IPS DF 4.7 (cell line): ENCODE measurements around the gene MYO16.

Source experiments
- DNase-seq: peaks from one replicate; pipeline ENCODE4 v3.0.0-alpha.2; 2013; ENCODE audit warnings: low spot score; ENCODE audit errors: extremely low read depth

MYO16 gene

DNA sequence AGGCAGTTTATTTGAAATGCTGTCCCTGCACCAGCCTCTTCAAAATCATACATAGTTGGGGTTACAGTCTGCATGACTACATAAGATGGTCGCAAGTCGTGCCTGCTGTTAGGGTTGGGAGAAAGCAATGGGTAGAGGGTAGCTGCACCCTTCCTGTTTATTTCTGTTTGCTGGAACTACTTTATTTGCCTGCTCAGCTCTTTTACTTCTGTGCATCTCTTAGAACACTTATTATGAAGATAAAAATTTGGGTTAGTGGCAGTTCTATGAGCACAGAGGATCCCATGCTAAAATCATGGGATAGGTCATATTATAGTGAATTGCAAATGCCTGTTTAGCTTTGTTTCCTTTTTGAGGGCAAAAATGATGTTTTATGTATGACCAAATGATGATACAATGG is 160.1 kb downstream of the MYO16 start:
- no peak for DNase-seq

DNA sequence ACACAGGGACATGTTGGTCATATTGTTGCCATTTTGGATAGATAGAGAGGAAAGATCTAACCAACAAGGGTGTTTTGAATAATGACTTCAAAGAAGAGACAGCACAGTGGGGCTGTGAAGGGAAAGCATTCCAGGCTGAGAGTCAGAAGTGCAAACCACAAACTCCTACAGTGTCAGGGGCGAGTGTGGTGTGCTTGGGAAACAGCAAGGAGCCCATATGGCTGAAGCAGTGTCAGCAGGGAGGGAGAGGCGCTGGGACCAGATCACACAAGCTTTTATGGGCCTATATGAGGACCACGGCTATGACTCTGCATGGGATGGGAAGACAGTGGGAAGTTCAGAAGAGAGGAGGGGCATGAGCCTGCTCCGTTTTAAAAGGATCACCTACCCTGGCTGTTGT is 166.4 kb downstream of the MYO16 start:
- DNase-seq = no peak

DNA sequence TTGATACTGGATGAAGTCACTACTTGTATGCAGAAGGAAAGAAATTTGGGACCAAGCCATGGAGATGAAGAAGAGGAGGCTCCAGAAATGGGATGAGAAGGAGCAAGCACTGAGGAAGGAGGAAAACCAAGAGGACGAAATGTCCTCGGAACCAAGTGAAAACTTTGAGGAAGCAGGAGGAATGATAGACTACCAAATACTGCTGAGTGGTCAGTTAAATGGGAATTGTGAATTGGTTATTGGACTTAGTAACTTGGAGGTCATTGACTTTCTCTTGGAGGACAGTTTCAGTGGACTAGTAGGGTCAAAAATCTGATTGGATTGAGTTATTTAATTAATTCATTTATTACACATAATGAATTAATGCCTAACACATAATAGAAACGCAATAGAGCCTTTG is 167.9 kb downstream of the MYO16 start:
- no peak for DNase-seq

DNA sequence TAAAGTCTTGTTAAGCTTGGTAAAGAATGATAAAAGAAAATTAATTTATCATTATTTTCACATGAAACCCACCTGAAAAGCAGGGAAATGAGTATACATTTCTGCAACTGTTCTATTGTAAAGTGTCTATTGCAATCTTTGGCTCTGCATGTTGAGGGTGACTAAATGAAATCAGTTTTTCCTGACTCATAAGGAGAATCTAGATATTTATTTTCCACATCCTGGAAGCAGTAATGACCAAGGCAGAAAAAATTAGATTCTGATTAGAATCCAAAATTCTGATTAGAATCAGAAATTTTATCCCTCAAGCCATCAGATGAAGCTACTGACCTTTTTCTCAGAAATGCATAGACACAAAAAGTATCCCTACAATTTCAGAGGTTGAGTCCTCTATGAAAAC is 178.4 kb downstream of the MYO16 start:
- DNase-seq = no peak

DNA sequence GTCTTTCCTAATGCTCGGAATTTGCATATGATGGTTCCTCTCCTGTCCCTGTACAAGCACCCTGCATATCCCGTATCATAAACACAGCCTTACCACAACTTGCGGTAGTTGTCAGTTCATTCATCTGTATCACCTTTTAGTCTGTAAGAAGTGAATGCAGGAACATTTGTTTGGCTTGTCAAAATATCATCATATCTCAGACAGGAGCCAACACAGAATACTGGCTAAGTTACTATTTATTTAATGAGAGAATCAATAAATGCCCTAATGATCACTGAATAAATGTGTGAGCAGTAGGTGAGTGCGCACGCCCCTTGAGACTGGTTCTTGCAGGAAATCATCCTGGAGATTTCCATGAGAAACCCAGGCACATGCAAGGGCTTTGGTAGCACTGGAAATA is 182.8 kb downstream of the MYO16 start:
- DNase-seq = no peak

DNA sequence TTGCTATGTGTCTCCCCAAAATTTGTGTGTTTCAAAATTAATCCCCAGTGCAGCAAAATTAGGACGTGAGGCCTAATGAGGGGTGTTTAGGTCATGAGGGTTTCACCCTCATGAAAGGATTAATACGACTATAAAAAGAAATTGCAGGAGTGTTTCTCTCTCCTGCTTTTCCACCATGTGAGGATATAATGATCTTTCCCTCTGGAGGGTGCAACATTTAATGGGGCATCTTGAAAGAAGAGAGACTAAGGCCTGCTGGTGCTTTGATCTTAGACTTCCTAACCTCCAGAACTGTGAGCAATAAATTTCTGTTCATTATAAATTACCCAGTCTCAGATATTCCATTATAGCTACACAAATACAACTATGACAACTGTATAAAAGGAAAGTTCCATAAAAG is 183.2 kb downstream of the MYO16 start:
- DNase-seq = no peak

DNA sequence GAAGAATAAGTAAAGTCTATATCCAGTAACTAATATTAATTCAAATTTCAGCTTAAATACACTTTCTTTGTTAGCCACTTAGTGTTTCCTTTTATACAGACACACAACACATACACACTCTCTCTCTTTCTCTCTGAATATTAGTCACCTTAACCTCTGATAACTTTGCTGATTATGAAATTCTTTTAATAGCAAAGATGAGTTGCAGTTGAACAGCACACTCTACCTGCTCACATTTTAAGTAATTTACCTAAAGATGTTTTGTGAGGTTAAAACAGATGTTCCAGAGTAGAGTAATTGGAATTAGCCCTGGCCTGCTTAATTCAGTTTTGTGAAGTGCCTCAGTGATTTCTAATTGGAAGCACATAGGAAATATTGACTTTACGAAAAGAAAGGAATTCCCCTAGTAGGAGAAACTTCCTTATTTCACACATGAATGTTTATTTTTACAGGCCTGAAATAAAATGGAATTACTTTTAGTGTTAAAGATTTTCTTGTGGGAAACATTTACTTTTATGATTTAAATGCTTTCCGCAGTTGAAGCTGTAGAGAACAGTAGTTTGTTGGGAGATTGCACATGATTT is 184.3 kb downstream of the MYO16 start:
- DNase-seq = no peak

DNA sequence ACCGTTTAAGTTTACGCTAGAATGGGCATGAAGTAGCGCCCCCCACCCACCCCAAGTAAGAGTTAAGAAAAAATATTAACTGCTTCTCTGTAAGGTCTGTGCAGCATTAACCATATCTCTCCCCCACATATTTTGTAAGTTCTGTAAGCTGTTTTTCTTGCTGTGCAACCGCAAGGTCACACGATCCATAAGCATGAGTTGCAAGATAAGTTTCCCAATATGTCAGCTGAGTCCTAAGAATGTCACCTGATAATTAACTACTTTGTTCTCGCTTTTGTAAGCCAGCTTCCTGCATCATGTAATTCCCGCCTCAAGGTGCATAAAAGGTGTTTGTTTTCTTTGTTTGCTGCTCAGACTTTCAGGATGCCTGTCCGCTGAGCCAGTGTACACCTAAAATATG is 187.0 kb downstream of the MYO16 start:
- no peak for DNase-seq

DNA sequence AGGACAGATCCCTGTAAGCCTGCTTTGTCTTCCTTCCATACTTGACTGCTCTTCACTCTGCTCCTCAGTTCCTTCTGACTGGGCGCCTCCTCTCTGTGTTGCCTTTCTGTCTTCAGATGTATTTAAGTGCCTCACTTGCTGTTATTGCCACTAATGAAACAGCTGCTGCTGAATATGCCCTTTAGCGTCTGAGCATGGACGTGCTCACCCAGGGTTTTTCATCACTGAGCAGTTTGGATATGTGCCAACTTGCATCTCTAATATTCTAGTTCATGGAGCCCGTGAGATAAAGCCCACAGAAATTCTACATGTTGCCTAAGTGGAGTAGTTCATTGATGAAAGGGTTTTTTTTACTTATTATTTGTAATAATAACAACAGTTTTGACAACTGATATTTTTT is 198.2 kb downstream of the MYO16 start:
- DNase-seq = no peak

DNA sequence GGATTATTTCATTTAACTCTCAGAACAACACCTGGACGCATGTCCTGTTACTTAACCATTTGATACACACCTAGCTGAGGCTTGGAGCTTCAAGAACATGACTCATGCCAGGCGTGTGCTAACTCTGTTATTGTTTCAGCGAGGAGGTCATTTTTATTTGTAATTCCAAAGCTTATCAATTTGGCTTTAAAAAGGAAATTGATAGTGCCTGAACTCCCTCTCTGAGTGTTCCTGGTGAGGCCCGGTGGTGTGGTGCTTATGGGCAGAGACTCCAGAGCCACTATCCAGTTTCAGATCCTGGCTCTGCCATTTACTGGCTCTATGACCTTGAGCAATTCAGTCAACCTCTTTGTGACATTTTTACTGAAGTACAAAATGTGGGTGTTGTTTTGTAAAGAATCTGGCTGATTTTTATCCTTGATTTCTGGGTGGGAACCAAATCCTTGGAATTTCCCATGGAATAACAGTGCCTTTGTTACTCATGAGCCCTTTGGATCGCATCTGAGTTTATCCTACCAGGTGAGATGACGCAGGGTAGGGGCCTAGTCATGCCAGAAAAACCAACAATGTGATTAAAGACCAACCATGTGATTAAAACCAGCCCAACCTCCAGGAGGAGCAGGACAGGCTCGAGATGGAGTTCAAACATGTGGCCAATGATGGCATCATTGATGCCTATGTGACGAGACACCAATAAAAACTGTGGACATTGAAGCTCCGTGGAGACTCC is 198.8 kb downstream of the MYO16 start:
- DNase-seq = no peak

DNA sequence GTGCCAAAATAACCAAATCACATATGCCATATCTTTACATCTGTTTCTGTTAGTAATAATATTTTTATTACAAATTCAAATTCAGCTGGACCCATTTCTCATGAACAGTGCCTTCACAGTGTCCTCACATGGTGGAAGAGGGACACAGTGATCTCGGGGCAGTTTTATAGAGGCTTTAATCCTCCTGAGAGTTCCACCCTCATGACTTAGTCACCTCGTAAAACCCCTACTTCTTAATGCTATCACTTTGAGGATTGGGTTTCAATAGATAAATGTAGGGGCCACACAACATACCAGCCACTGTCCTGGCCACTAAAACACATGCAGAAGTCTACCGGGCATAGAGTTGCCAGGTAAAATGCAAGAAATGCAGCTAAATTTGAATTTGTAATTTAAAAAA is 201.5 kb downstream of the MYO16 start:
- DNase-seq = no peak

DNA sequence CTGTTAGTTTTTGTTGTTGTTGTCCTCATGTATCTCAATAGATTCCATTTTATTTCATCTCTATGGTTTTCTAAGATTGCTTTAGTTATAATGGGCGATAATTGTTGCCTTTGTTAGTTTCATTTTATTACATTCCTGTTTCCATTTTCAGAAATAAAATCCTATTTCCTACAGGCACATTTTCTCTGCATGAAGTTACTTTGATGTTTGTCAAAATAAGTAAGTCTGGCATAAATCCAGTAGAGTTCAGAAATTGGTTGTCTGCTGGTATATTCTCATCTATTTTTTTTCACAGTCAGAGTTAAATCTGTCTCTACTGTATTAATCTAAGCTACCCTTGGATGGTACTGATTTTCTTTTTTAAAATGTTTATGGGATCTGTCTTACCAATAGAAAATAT is 204.1 kb downstream of the MYO16 start:
- DNase-seq = no peak

DNA sequence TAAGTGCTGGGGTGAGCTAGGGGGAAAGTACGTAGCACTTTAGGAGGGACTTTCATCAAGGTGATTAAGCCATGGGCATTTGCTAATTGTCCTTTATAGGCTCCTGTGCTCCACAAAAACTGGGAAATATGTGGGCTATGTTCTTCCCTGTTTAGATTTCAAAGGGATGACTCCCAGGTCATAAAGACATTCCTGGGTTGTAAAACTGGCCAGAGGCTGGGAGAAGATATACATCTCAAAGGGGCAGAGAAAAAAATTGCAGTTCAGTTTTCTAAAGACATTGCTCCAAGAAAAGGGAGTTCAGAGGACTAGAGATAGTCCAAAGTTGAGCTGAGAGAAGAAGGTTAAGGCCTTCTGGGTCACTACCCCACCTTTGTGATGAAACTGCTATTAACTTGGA is 204.8 kb downstream of the MYO16 start:
- no peak for DNase-seq

DNA sequence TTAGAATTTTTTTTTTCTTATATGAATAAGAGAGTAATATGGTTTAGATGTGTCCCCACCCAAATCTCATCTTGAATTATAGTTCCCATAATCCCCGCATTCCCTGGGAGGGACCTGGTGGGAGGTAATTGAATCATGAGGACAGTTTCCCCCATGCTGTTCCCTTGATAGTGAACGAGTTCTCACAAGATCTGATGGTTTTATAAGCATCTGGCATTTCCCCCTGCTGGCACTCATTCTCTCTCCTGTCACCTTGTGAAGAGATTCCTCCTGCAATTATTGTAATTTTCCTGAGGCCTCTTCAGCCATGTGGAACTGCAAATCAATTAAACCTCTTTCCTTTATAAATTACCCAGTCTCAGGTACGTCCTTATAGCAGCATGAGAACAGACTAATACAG is 205.7 kb downstream of the MYO16 start:
- DNase-seq = no peak

DNA sequence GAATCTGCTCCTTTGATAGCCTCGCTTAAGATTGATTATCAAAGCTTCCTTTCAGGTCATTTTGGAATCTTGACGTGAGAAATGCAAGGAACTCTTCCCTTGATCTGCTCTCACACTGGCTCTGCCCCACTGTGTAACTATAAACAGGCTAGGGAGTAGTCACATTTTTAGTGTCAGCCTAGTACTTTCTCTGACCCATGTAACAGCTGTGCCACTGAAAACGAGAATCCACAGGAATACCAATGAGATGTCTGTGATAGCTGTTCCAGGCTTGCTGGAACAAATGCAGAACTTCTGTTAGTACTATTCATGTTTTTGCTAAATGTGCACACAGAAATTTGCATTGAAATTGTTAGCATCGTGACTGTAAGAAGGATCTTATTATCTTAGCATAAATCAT is 221.3 kb downstream of the MYO16 start:
- DNase-seq = no peak

DNA sequence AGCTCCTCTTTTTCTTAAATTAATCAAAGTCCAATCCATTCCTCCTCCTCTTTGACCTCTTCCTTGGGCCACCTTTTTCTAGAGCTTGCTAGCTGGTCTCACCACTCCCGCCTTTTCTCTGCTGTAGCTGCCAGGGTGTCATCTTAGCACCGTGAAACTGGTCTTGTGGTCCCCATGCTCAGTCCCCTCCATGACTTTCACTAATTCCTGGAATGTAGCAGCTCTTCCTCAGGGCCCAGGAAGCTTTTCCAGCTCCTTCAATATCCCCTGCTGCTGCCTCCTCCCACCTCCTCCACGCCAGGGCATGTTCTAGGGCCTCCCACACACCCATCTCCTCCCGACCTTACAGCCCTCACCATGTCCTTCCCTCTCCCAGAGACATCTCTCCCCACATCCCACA is 222.2 kb downstream of the MYO16 start:
- no peak for DNase-seq

DNA sequence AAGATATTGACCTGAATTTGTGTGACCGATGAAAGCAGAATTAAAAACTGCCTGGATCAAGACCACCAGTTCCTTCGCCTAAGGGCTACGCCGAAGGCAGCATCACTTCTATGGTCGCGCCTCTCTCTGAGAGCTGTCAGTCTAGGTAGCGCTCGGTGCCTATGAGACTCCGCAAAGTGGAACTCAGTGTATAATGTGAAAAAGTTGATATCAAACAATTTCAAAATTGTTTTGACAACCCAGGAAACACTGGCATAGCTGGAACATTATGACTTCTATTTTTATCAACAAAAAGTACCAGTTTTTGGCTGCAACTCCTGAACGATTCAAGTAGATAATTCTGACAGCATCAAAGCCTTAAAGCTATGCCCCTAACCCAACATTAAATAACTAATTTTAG is 223.6 kb downstream of the MYO16 start:
- no peak for DNase-seq

DNA sequence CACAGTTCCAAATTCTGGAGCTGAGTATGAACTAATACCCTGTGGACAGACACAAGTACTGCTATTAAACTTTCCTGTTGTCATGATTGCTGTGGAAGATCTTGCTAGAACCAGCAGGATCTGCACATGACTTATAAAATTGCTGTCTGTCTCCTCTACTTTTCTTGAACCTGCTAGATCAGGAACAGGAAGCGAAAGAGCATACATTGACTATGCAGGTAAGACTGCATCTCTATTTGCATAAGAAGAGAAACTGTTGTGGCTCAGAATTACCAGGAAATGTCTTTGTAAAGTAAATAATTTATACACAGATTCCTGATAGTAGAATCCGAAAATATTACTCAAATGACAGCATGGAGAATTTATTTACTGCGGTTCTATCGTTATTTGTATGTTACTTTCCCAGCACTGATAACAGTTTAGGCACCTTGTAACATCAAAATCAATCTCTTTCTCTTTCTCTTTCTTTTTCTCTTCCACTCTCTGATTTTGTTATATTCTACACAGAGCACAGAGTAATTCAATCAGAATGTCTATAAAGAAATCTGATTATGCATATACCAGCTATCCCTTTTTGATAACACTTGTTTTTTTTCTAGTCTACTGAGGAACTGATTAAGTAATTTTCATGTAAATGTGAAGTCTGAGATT is 226.5 kb downstream of the MYO16 start:
- no peak for DNase-seq

DNA sequence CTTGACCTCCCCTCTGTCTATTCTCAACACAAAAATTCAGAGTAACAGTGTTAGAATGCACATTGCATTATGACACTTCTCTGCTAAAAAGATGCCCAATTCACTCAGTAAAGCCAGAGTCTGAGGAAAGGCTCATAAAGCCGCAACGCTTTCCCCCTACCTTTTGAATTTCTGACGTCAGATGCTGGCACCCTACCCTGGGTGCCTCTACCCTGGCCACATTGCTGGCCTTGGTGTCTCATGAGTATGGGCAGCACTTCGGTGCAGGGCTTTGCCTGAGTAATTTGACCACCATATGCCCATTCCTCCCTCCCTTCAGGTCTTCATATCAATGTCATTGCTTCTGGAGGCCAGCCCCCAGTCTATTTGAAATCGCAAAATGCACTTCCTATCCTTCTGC is 229.3 kb downstream of the MYO16 start:
- DNase-seq = no peak

DNA sequence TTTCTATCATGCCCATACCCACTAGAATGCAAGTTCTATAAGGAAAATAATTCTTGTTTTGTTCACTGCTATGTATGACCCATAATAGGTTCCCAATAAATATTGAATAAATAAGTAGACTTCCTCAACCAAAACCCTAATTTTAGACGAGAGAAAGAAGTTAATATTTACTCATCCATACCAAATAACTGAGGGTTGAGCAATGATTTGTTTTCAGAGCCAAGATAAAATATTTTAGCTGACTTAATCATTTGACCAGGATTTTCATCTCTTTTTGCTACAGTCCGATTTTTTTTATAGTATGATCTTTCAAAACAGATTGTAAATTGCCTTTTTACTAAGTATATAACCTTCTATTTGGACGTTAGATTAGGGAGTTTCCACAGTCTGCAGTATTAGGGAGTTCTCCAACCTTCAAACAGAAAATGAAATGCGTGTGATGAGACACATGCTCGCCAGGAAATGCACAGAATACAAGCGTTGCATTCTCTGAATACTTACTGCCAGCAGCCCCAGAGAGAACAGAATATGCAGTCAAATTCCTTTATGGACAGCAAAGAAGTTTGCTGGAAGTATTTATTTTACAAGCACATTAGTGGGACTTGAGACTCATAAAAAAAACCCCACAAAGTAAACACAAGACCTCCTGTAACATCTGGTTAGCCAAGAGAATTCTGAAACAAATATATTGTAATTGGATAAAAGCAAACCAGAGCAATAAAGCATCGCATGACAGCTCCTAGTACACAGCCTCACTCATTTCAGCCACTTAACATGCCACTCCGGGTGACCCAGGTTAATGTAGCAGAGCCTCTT is 230.0 kb downstream of the MYO16 start:
- DNase-seq = no peak

DNA sequence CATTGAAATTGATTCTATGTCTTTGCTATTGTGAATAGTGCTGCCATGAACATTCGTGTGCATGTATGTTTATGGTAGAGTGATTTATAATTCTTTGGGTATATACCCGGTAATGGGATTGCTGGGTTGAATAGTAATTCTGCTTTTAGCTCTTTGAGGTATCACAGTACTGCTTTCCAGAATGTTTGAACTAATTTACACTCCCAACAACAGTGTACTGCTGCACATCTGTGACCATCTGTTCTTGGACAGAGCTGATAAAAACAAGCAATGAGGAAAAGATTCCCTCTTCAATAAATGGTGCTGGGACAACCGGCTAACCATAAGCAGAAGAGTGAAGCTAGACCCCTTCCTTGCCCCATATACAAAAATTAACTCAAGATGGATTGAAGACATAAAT is 231.0 kb downstream of the MYO16 start:
- no peak for DNase-seq

DNA sequence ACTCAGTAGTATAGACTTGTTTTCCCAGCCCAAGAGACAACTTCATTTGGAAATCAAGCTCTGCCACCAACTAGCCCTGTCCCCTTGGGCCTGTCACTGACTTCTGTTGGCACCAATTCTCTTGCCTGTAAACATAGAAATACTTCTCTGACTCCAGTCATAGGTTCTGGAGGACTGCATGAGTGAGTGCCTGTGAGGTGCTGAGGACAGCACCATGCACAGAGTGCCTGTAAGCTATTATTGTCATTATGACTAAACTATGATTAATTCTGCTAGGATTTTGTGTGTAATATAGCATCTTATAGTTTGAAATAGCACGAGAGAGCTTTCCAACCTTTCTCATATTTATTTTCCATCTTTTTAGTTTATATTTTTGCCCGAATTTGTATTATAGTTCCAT is 247.9 kb downstream of the MYO16 start:
- DNase-seq = no peak
